GM18498 (cell line): ENCODE measurements around the gene TCF25.

Experiments used
- ATAC-seq: cut with Tn5 transposase; IDR thresholded peaks from one replicate; pipeline ENCODE4 v1.9.1; 2021; ENCODE audit warnings: mild to moderate bottlenecking, moderate library complexity; ENCODE audit not compliant: unreplicated experiment

The TCF25 gene

DNA sequence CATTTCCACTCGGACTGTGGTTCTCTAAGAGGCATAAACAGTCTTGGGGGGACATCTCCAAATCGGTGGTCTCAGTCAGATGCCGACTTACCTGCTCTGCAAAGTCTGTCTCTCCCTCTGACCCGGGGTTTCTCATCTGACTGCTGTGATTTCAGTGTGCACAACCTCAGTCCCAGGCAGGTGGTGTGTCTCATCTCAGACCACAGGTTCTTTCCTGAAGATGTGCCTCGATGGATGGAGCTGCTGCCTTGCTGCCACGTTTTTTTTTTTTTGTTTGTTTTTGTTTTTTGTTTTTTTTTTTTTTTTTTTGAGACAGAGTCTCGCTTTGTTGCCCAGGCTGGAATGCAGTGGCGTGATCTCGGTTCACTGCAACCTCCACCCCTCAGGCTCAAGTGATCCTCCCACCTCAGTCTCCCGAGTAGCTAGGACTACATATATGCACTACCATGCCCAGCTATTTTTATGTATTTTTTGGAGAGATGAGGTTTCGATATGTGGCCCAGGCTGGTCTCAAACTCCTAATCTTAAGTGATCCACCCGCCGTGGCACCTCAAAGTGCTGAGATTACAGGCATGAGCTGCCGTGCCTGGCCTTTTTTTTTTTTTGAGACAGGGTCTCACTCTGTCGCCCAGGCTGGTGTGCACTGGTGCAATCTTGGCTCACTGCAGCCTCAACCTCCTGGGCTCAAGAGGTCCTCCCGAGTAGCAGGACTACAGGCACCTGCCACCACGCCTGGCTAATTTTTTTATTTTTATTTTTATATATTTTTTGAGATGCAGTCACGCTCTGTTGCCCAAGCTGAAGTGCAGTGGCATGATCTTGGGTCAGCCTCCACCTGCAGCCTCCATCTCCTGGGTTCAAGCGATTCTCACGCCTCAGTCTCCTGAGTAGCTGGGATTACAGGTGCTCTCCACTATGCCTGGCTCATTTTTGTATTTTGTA lies 29.7 kb upstream of the TCF25 start:
- ATAC-seq: no peak

DNA sequence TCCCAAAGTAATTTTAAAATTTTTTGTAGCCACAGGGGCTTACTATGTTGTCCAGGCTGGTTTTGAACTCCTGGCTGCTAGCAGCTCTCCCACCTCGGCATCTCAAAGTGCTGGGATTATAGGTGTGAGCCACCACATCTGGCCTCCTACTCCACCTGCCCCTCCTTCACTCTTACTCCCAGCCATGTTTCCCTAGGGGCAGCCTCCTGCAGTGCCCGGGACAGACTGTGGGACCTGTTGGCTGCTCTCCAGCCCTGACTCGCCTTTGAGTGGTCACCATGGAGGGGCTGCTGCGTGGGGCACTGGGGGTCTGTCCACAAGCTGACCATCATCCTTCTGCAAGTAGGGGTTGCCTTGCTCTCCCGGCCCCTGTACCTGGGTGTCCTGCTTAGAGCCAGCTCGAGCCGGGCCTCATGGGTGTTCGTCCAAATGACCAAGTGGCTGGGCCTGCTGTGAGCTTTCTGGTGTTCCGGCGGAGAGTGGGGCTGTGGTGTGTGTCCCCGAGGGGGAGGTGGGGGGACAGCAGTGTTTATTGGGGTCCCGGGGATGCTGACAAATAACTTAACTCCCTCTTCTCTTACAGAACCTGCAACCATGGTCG lies 28.6 kb upstream of the TCF25 start:
- no peak for ATAC-seq

- no peak for ATAC-seq
Measured at GRCh38 chr16:89845417-89845816, 28.0 kb upstream of the TCF25 start.

DNA sequence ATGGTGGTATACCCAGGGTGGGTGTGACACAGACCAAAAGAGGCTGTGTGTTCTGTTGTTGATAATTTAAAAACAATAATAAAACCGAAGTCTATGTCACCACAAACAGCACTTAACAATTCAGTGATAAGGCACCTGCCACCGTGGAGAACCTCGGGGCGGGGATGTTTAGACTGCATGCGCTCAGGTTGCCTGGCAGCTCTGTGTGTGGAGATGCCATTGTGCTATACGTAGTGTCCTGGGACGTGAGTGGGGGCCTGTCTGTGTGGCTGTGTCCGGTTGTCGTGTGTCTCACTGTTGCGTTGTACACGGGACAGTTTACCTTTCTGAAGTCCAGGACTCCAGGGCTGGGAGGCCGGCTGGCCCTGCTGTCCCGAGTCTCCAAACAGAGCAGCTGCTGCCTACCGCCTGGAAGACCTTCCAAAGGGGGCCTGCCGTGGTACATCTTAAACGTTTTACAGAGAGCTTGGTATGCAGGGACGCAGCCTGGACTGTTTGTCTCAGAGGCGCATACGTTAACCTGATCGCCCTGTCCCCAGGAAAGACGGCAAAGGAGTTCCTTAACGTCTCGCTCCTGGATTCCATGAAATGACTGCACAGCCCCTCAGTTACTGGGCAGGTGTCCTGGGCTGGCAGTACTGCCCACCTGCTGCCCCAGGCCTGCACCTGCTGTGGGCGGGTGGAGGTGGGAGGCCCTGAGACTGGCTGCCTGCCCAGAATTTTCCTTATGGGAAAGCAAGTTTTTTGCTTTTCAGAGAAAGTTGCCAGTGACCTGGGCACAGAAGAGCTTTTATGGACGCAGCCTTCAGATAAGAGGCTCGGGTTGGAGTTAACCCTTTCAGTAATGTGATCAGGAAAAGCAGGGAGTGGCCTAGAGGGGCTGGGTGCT lies 26.1 kb upstream of the TCF25 start:
- no peak for ATAC-seq

GRCh38 chr16:89847940-89848297 lies 25.5 kb upstream of the TCF25 start:
- ATAC-seq: no peak

GRCh38 chr16:89848974-89849373 lies 24.4 kb upstream of the TCF25 start:
- no peak for ATAC-seq

GRCh38 chr16:89853306-89853993 lies 19.9 kb upstream of the TCF25 start:
- no peak for ATAC-seq

DNA sequence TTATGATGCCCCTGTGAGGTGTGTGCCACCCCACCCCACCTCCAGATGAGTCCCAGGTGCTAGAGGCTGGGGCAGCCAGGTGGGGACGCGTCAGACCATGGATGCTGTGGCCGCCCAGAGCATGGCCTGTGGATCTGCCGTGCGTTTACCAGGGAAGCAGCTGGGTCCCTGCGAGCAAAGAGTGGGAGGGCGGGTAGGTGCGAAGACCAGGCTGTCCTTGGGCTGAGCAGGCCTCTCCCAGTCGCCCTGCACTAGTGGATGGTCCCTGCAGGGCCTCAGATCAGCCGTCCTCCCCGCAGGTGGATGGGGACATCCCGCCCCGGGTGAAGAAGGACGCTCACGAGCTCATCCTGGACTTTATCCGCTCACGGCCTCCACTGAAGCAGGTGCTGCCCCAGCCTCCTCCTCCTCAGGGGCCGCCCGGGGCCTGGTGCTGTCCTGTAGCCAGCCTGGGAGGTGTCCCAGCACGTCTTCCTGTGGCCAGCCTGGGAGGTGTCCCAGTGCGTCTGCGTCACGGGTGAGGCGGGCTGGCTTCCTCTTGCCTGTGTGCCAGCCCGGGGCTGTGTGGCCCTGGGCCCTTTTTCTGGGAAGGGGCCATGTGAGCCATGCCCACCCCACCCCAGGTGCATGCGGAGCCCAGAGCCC lies 18.0 kb upstream of the TCF25 start:
- ATAC-seq: no peak

GRCh38 chr16:89855986-89856385 lies 17.4 kb upstream of the TCF25 start:
- no peak for ATAC-seq

DNA sequence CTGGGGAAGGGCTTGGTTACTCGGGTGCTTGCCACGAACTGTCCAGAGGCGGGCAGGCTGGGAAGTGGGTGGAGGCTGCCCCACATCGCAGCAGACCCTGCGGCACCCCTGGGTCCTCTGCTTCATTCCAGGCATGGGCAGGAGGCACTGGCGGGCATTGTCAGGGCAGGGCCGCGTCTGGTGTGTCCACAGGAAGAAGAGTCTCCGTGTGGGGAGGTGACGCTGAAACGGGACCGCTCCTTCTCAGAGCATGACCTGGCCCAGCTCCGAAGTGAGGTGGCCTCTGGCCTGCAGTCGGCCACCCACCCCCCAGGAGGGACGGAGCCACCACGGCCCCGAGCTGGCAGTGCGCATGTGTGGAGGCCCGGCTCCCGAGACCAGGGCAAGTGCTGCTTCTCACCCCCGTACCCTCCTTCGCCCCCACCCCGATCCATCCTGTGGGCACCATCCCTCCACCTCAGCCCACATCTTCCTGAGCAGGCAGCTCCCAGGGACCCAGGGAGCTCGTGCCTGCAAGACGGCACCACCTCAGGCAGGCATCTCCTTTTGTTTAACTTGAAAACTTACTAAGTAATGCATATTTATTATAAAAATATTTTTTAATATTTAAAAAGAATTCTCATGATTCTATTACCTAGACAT lies 14.3 kb upstream of the TCF25 start:
- no peak for ATAC-seq

DNA sequence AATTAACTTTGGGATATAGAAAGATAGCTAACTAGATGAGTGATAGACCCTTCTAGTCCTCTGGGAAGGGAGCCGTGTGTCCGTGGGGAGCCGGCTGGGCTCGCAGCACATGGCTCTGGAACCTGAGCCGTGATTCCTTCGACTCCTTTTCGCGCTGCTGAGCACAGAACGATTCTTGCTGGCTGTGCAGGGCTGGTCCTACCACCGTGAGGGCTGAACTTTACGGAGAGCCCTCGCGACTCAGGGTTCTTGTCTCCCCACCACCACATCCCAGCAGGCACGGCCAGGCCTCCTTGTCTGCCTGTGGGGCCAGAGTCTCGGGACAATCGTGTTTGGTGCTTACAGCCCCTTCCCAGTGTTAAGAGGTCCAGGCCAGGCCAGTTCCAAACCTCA lies 13.8 kb upstream of the TCF25 start:
- ATAC-seq: no peak

GRCh38 chr16:89860747-89861304 lies 12.6 kb upstream of the TCF25 start:
- no peak for ATAC-seq

GRCh38 chr16:89861648-89862047 lies 11.7 kb upstream of the TCF25 start:
- no peak for ATAC-seq

DNA sequence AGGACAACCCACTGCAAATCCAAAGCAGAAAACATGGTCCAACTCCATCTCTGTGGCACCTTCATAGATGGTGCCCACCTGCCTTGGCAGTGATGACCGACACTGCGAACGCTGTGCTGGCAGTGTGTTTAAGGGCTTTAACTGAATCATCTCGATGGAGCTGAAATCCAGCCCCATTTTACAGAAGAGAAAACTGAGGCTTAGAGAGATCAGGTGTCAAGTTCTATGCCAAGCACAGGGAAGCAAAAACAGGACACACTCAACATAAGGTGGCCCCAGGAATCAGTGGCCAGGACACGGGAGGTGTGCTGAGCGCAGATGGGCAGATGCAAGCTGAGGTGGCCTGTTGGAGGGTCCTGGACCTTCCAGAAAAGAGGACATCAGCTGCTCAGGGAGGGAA lies 10.7 kb upstream of the TCF25 start:
- ATAC-seq: no peak

DNA sequence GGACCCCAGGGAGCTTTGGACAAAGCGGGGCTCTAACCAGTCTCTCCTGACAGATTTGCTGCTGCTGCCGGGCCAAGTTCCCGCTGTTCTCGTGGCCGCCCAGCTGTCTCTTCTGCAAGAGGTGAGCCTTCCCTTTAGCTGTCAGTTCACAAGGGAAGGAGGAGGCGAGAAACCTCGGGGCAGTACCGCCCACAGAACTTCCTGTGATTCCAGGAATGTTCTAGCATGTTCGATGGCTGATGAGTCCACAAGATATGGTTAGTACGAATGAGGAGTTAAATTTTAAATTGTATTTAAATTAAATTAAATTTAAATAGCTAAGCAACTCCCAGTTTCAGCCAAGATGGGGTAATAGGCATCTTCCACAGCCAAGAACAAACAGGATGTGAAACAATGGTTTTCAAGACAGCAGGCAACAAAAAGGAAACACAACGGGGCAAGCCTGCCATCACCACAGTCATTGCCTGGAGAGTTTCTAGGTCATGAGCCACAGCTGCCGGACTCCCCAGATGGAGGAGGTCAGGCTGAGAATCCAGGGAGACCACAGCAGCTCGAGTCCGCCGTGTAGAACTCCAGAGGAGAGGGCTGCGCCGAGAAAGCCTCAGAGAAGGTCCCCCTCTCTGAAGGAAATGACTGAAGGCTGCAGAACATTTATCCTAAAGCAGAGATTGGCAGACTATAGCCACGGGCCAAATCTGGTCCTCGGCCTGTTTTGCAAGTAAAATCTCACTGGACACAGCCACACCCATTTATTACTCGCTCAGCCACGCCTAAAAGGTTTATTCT lies 9.5 kb upstream of the TCF25 start:
- peak; percentile 71 for ATAC-seq

- peak; percentile 3 for ATAC-seq
Measured at GRCh38 chr16:89864527-89864820, 8.9 kb upstream of the TCF25 start.

DNA sequence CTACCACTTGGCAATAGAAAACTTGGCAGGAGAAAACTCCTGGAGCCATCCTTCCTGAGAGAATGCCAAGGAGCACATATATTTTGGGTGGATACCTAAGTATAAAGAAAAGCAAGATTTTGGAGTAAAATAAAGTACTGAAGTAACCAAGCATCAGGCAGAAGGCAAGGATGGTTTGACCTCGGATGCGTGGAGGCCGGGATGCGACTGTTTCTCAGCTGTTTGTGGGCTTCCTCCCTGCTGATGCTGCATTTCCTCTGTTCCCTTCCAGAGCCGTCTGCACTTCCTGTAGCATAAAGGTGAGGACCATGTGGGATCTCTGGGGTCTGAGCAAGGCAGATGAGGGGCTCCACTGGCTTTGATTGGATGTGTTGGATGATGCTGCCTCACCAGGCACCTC lies 5.5 kb upstream of the TCF25 start:
- ATAC-seq: no peak

DNA sequence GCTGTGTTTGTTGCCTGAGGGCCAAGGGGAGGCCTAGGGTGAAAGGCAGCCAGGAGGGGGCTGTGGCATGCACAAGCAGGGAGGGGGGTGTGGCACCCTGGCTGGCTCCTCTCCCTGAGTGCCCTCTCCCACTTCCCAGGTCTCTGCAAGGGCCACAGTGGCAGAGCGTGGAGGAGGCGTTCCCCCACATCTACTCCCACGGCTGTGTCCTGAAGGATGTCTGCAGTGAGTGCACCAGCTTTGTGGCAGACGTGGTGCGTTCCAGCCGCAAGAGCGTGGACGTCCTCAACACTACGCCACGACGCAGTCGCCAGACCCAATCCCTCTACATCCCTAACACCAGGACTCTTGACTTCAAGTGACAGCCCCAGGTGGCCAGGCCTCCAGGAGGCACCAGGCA lies 3.5 kb upstream of the TCF25 start:
- ATAC-seq: no peak

DNA sequence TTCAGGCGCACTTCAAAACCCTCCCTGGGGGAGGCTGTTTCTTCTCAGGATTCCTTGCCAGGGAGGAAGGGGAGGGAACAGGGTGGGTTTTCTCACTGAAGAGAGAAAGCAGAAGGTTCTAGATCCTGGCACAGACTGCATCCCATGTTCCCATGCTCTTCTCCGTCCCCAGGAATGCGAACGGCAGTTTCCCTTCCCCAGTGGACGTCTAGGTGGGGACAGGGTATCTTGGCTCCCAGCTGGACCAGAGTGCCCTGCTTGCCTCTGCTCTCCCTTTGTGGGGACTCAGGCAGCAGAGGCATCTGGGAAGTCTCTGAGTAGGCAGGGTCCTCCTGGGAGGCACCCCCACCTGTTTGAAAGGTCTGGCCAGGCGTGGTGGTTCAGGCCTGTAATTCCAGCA lies 3.0 kb upstream of the TCF25 start:
- no peak for ATAC-seq
